SIG-M5 (cell line): ENCODE measurements around the gene MINDY2.
"Not testable (repeated sequence)": the region's sequence is repeated elsewhere in the genome, so short reads cannot be mapped to it uniquely, and the experiment has no call there.

Experiments used
- DNase-seq: peaks from one replicate; lab custom pipeline; 2025; lab: John Stamatoyannopoulos, UW

Gene MINDY2

GRCh38 chr15:58883926-58884325, 112.8 kb downstream of the MINDY2 start:
- DNase-seq = not testable (repeated sequence)

GRCh38 chr15:58886921-58887320, 115.8 kb downstream of the MINDY2 start:
- DNase-seq = no peak

GRCh38 chr15:58889363-58889762, 118.3 kb downstream of the MINDY2 start:
- no peak for DNase-seq

GRCh38 chr15:58898150-58898680, 127.1 kb downstream of the MINDY2 start:
- DNase-seq = no peak

GRCh38 chr15:58900631-58901030, 129.5 kb downstream of the MINDY2 start:
- DNase-seq = no peak

GRCh38 chr15:58908550-58909309, 137.6 kb downstream of the MINDY2 start:
- no peak for DNase-seq

GRCh38 chr15:58909616-58910015, 138.5 kb downstream of the MINDY2 start:
- no peak for DNase-seq

GRCh38 chr15:58910456-58910855, 139.4 kb downstream of the MINDY2 start:
- no peak for DNase-seq
